NT2/D1 (cell line): ENCODE measurements around the gene COL23A1.

Source experiments
- DNase-seq: peaks from one replicate; pipeline ENCODE4 v3.0.0-alpha.2; 2011; ENCODE audit warnings: low read depth, low spot score
- H3K27me3 ChIP-seq: 2 replicates; pipeline ENCODE4 v1.6.0; 2011; ENCODE audit warnings: mild to moderate bottlenecking; ENCODE audit not compliant: insufficient read length, insufficient read depth
- H3K36me3 ChIP-seq: 2 replicates; pipeline ENCODE4 v1.6.1; 2011; ENCODE audit warnings: mild to moderate bottlenecking, low read length, mixed read lengths; ENCODE audit not compliant: insufficient read depth, insufficient read length
- H3K4me1 ChIP-seq: 2 replicates; pipeline ENCODE4 v1.5.1; 2011; ENCODE audit not compliant: insufficient read depth, insufficient read length
- H3K4me3 ChIP-seq: 2 replicates; pipeline ENCODE4 v1.5.1; 2011; ENCODE audit warnings: low read depth; ENCODE audit not compliant: insufficient read length
- H3K9ac ChIP-seq: 2 replicates; pipeline ENCODE4 v1.6.0; 2011; ENCODE audit warnings: low read depth; ENCODE audit not compliant: insufficient read length
- H3K9me3 ChIP-seq: 2 replicates; pipeline ENCODE4 v1.5.1; 2011; ENCODE audit warnings: mild to moderate bottlenecking, low read length; ENCODE audit not compliant: insufficient read depth
- SUZ12 ChIP-seq: IDR thresholded peaks from 2 replicates; pipeline ENCODE4 v1.6.1; 2011; ENCODE audit not compliant: insufficient read length, insufficient read depth; ENCODE audit errors: extremely low read depth
- YY1 ChIP-seq: IDR thresholded peaks from 2 replicates; pipeline ENCODE4 v1.6.1; 2011; ENCODE audit not compliant: insufficient read length, insufficient read depth
- ZNF274 ChIP-seq: IDR thresholded peaks from 2 replicates; pipeline ENCODE4 v1.6.1; 2011; ENCODE audit warnings: mild to moderate bottlenecking, low read depth, low read length

COL23A1 gene

GRCh38 chr5:178267245-178267644, 322.9 kb downstream of the COL23A1 start:
- Histone ChIP-seq H3K9ac (no peak overlapping the region), H3K36me3 (no peaks in the 10 kb centered on the region), H3K9me3 (no peaks in the 10 kb centered on the region), H3K4me3 (no peak overlapping the region), H3K27me3 (peaks cover 14% of the 10 kb centered on the region), H3K4me1 (no peaks in the 10 kb centered on the region)
- TF ChIP-seq SUZ12 (no peak), YY1 (no peak), ZNF274 (no peak)
- no peak for DNase-seq

- H3K4me1 ChIP-seq, result no peaks in the 10 kb centered on the region
- H3K4me3 ChIP-seq, result no peak overlapping the region
- H3K27me3 ChIP-seq, result peaks cover 15% of the 10 kb centered on the region
- no peaks in the 10 kb centered on the region for H3K9me3 ChIP-seq
- H3K9ac ChIP-seq, result no peak overlapping the region
- TF ChIP-seq YY1, result no peak
- TF ChIP-seq SUZ12, result no peak
- no peak for TF ChIP-seq ZNF274
- no peak for DNase-seq
- no peaks in the 10 kb centered on the region for H3K36me3 ChIP-seq
Measured at GRCh38 chr5:178266581-178266980, 323.6 kb downstream of the COL23A1 start.

- TF ChIP-seq YY1 (no peak), ZNF274 (no peak), SUZ12 (no peak)
- H3K4me3 ChIP-seq, result no peak overlapping the region
- peaks cover 12% of the 10 kb centered on the region for H3K27me3 ChIP-seq
- no peaks in the 10 kb centered on the region for H3K36me3 ChIP-seq
- DNase-seq, result no peak
- no peak overlapping the region for H3K9ac ChIP-seq
- H3K4me1 ChIP-seq, result no peaks in the 10 kb centered on the region
- H3K9me3 ChIP-seq, result no peaks in the 10 kb centered on the region
Measured at GRCh38 chr5:178265746-178266145, 324.4 kb downstream of the COL23A1 start.

GRCh38 chr5:178264044-178264443, 326.1 kb downstream of the COL23A1 start:
- TF ChIP-seq YY1, result no peak
- no peak for TF ChIP-seq SUZ12
- Histone ChIP-seq H3K27me3 (peaks cover 12% of the 10 kb centered on the region), H3K9me3 (no peaks in the 10 kb centered on the region), H3K4me3 (no peak overlapping the region), H3K4me1 (no peaks in the 10 kb centered on the region), H3K9ac (no peak overlapping the region), H3K36me3 (no peaks in the 10 kb centered on the region)
- no peak for DNase-seq

GRCh38 chr5:178261666-178262600, 328.3 kb downstream of the COL23A1 start:
- Histone ChIP-seq H3K4me3 (no peak overlapping the region), H3K4me1 (no peaks in the 10 kb centered on the region), H3K27me3 (peaks cover 12% of the 10 kb centered on the region), H3K9ac (no peak overlapping the region), H3K9me3 (no peaks in the 10 kb centered on the region), H3K36me3 (no peaks in the 10 kb centered on the region)
- no peak for DNase-seq
- TF ChIP-seq SUZ12, result no peak
- no peak for TF ChIP-seq YY1

GRCh38 chr5:178259623-178260536, 330.3 kb downstream of the COL23A1 start:
- Histone ChIP-seq H3K27me3 (peaks cover 12% of the 10 kb centered on the region), H3K9me3 (no peaks in the 10 kb centered on the region), H3K4me3 (no peak overlapping the region), H3K36me3 (no peaks in the 10 kb centered on the region), H3K4me1 (peaks cover 6% of the 10 kb centered on the region), H3K9ac (no peak overlapping the region)
- TF ChIP-seq SUZ12, result no peak
- no peak for DNase-seq

- no peak overlapping the region for H3K9ac ChIP-seq
- no peak overlapping the region for H3K4me3 ChIP-seq
- peaks cover 6% of the 10 kb centered on the region for H3K4me1 ChIP-seq
- H3K9me3 ChIP-seq, result no peaks in the 10 kb centered on the region
- no peaks in the 10 kb centered on the region for H3K36me3 ChIP-seq
- DNase-seq, result no peak
- H3K27me3 ChIP-seq, result peaks cover 4% of the 10 kb centered on the region
- no peak for TF ChIP-seq SUZ12
- TF ChIP-seq ZNF274, result no peak
- TF ChIP-seq YY1, result no peak
Measured at GRCh38 chr5:178257650-178258049, 332.5 kb downstream of the COL23A1 start.
